Measurements from ENCODE around the gene SYNE1. TPM values are rescaled to one million over a fixed set of nuclear protein-coding genes. Genes with fewer than 3 reads are reported as not detected.
"Not testable (repeated sequence)": the region's sequence is repeated elsewhere in the genome, so short reads cannot be mapped to it uniquely, and the experiment has no call there.

SYNE1 gene
- total RNA-seq, 1 donor from 2014 or later = 12.7 TPM

DNA sequence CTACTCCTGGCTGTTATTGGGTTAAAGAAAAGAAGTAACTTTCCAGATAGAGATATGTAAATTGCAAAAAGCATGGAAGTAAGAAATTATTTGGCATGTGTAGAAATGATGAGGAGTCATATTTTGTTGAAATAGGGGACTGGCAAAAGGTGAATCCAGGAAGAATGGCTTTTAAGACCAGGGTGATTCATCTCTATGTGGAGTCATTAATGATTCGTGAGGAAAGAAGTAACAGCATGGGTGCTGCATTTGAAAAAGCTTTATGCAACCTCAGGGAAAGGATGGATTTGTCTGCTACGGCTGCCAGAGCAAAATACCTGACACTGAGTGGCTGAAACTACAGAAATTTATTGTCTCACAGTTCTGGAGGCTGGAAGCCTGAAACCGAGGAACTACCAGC, 14.8 kb upstream of the SYNE1 start:
- Mint-ChIP-seq H3K27me3 (ENCODE audit: unreplicated experiment) (peaks cover 4% of the 10 kb centered on the region), H3K4me1 (ENCODE audit: unreplicated experiment) (peaks cover 9% of the 10 kb centered on the region), H3K9me3 (ENCODE audit: unreplicated experiment) (no peaks in the 10 kb centered on the region), H3K36me3 (ENCODE audit: low read depth, unreplicated experiment) (no peaks in the 10 kb centered on the region), H3K27ac (ENCODE audit: unreplicated experiment) (no peak overlapping the region), H3K4me3 (ENCODE audit: unreplicated experiment) (no peak overlapping the region)
- TF ChIP-seq, protein P1, sequence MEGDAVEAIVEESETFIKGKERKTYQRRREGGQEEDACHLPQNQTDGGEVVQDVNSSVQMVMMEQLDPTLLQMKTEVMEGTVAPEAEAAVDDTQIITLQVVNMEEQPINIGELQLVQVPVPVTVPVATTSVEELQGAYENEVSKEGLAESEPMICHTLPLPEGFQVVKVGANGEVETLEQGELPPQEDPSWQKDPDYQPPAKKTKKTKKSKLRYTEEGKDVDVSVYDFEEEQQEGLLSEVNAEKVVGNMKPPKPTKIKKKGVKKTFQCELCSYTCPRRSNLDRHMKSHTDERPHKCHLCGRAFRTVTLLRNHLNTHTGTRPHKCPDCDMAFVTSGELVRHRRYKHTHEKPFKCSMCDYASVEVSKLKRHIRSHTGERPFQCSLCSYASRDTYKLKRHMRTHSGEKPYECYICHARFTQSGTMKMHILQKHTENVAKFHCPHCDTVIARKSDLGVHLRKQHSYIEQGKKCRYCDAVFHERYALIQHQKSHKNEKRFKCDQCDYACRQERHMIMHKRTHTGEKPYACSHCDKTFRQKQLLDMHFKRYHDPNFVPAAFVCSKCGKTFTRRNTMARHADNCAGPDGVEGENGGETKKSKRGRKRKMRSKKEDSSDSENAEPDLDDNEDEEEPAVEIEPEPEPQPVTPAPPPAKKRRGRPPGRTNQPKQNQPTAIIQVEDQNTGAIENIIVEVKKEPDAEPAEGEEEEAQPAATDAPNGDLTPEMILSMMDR (IDR thresholded peaks at IDR 0.05; ENCODE audit: unreplicated experiment) = no peak
- DNase-seq (ENCODE audit: low spot score) = no peak

DNA sequence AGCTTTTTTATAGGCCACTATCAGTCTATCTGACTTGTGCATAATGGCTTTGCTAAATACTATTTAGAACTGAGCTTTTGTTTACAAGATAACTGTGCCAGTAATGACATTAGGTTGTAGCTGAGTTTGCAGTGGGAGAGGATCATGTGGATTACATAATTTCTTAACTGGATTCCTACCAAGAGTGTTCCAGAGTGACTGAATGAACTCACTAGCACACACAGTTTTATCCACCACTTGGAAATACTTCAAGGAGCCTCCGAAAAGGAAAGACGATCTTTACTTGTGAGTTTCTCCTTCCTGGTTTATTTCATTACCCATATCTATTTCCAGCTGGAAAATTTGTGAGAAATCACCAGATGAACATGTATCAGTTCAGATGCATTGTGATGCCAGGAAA, 10.9 kb upstream of the SYNE1 start:
- no peak overlapping the region for H3K4me3 Mint-ChIP-seq (ENCODE audit: unreplicated experiment)
- peaks cover 2% of the 10 kb centered on the region for H3K27me3 Mint-ChIP-seq (ENCODE audit: unreplicated experiment)
- no peaks in the 10 kb centered on the region for H3K36me3 Mint-ChIP-seq (ENCODE audit: low read depth, unreplicated experiment)
- H3K4me1 Mint-ChIP-seq (ENCODE audit: unreplicated experiment) = peaks cover 9% of the 10 kb centered on the region
- no peak for DNase-seq (ENCODE audit: low spot score)
- no peaks in the 10 kb centered on the region for H3K9me3 Mint-ChIP-seq (ENCODE audit: unreplicated experiment)
- TF ChIP-seq, protein P1 (IDR thresholded peaks at IDR 0.05; ENCODE audit: unreplicated experiment) = no peak
- no peak overlapping the region for H3K27ac Mint-ChIP-seq (ENCODE audit: unreplicated experiment)

DNA sequence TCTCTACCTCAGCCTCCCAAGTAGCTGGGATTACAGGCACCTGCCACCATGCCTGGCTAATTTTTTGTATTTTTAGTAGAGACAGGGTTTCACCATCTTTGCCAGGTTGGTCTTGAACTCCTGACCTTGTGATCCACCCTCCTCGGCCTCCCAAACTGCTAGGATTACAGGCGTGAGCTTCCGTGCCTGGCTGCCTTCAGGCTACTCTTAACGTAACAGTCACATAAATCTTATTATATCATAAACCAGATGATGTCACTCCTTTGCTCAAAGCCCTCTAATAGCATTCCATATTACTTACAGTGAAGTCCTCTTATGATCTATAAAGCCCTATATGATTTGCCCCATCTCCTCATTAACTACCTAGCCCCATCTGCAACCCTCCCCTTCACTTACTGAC, 9.6 kb upstream of the SYNE1 start:
- H3K27ac Mint-ChIP-seq (ENCODE audit: unreplicated experiment); H3K9me3 Mint-ChIP-seq (ENCODE audit: unreplicated experiment); H3K27me3 Mint-ChIP-seq (ENCODE audit: unreplicated experiment); H3K4me1 Mint-ChIP-seq (ENCODE audit: unreplicated experiment); H3K36me3 Mint-ChIP-seq (ENCODE audit: low read depth, unreplicated experiment); DNase-seq (ENCODE audit: low spot score); H3K4me3 Mint-ChIP-seq (ENCODE audit: unreplicated experiment): not testable (repeated sequence)

DNA sequence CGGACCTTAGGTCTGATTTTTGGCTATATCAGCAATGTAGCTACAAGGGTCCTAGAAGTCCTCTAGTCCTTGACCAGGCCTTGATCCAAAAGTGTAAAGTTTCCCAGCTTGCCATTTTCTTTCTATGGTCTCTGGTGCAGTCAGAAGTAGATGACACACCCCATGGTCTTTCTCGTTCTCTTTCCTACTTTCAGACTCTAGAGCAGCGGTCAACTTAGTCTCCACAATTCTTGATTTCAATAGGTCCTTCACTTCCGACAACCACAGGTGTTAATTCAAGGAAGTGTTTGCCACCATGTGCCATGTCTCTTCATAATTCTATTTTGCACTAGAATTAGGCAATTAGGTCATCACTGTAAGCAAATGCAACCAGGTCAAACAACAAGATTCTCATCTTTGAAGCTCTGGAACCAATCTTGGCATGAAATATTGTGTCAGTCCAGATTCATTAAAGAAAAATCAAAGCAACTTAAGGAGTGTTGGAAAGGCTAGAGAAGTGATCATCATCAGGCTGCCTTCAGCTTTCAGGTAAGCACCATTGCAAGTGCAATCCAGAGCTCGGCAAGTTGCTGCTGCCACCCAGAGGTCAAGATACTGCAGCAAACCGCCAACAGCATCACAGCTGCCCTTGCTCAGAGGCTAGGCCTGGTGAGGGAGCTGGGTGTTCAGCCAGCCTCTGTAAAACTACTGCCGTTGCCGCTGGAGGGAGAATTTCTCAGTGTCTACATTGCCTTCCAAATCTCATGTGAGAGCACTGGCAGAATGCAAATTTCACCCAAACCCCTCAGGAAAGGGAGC, 5.6 kb upstream of the SYNE1 start:
- TF ChIP-seq, protein P1 (IDR thresholded peaks at IDR 0.05; ENCODE audit: unreplicated experiment) = no peak
- DNase-seq (ENCODE audit: low spot score) = peak; percentile 63
- Mint-ChIP-seq H3K27me3 (ENCODE audit: unreplicated experiment) (peaks cover under 1% of the 10 kb centered on the region), H3K9me3 (ENCODE audit: unreplicated experiment) (no peaks in the 10 kb centered on the region), H3K4me3 (ENCODE audit: unreplicated experiment) (no peak overlapping the region), H3K27ac (ENCODE audit: unreplicated experiment) (no peak overlapping the region), H3K36me3 (ENCODE audit: low read depth, unreplicated experiment) (no peaks in the 10 kb centered on the region), H3K4me1 (ENCODE audit: unreplicated experiment) (peaks cover 2% of the 10 kb centered on the region)

DNA sequence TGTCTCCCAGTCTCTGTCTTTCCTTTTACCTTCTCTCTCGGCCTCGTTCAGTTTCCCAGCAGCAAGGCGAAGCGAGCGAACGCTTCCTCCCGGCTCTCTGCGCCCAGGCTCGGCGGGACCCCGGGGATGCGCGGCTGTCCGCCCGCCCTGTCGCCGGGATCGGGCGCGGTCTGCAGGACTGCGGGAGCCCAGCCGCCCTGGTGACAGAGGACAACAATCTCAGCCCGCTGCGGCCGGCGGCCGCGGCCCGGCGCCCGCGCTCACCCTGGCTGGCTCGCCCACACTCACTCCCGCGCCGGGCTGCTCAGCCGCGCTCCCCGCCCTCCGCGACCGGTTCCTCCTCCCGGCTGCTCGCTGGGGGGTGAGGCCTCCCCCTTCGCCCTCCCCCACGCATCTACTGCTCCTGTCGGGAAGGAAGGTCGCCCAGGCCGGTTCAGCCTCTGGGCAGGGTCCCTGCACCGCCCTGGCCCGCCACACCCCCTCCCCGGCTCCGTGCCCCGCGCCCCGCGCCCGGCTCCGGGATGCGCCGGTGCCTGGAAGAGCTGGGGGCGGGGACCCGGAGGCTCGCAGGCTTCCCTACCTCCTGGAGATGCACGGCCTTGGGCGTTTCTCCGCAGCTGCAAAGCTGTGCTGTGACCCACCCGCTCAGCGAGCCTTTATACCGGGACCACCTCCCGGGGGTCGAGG, 410 bp downstream of the SYNE1 start:
- DNase-seq (ENCODE audit: low spot score) = peak; percentile 21
- Mint-ChIP-seq H3K4me1 (ENCODE audit: unreplicated experiment) (peaks cover 10% of the 10 kb centered on the region), H3K27me3 (ENCODE audit: unreplicated experiment) (peaks cover 19% of the 10 kb centered on the region), H3K27ac (ENCODE audit: unreplicated experiment) (no peak overlapping the region), H3K36me3 (ENCODE audit: low read depth, unreplicated experiment) (no peaks in the 10 kb centered on the region), H3K4me3 (ENCODE audit: unreplicated experiment) (peak overlapping the region; percentile 93), H3K9me3 (ENCODE audit: unreplicated experiment) (no peaks in the 10 kb centered on the region)
- TF ChIP-seq, protein P1 (IDR thresholded peaks at IDR 0.05; ENCODE audit: unreplicated experiment) = no peak

Data from endothelial cell (in vitro differentiated cells).